ENCODE measurements around the gene SERP1.

DNA sequence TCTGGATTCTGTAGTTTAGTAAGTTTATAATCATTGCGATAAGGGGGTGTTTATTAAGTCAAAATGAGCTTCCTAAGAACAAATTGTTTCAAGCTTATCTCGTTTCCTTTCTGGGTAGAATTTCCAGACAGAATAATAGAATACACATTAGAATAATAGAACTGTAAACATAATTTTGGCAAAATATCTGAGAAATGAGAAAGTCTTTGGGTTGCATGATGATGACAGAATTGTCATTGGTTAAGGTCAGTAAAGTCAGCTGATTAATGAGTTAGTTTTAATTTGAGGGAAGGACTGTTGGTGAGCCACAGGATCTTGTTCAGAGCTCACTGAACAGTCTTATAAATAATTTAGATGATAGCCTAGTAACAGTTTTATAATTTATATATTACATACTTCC is 10.5 kb upstream of the SERP1 start:
- TF ChIP-seq CTCF (conservative IDR thresholded peaks at IDR 0.05 in 1 of 2, IDR thresholded peaks at IDR 0.05 in 1 of 2; ENCODE audit: extremely low read depth in 1 of 2, insufficient read depth in 1 of 2, low read depth in 1 of 2, low read length in 2 of 2) (no peak), EZH2 (IDR thresholded peaks at IDR 0.05; ENCODE audit: borderline replicate concordance, low read length) (no peak)

Measured in mammary epithelial cell (primary cell).